HepG2 (cell line): Measurements from ENCODE around the gene SPAG4. TPM values are rescaled to one million over a fixed set of nuclear protein-coding genes. Genes with fewer than 3 reads are reported as not detected.

Experiments used
- CBX1 ChIP-seq: IDR thresholded peaks from one replicate; pipeline ENCODE4 v1.6.1; 2016; ENCODE audit warnings: antibody characterized with exemption, low read depth
- CHCHD3 ChIP-seq: sonication (generic); formaldehyde crosslinking; IDR thresholded peaks from 2 replicates; pipeline ENCODE4 v1.8.0; 2022; ENCODE audit warnings: mild to moderate bottlenecking, missing genetic modification reagents, moderate library complexity
- HCFC1 ChIP-seq: fragments of 150-350 bp; IDR thresholded peaks from 2 replicates; pipeline ENCODE4 v1.6.1; 2014; ENCODE audit warnings: low read depth, low read length
- HHEX ChIP-seq: IDR thresholded peaks from 2 replicates; pipeline ENCODE4 v1.6.1; 2016; ENCODE audit warnings: control low read depth
- HNF4G ChIP-seq, 2 experiments: sonication (generic) in 1 of 2; formaldehyde crosslinking in 1 of 2; IDR thresholded peaks; 2 replicates each; pipeline versions ENCODE4 v1.4.0 to v1.6.1; 2011 to 2020; ENCODE audit warnings: borderline replicate concordance in 2 of 2, low read depth in 2 of 2, mild to moderate bottlenecking in 2 of 2, low read length in 1 of 2, missing genetic modification reagents in 1 of 2, moderate library complexity in 1 of 2
- HOMEZ ChIP-seq: IDR thresholded peaks from 2 replicates; pipeline ENCODE4 v1.6.1; 2016; ENCODE audit warnings: low read depth
- KAT8 ChIP-seq: IDR thresholded peaks from 2 replicates; pipeline ENCODE4 v1.6.1; 2016; ENCODE audit warnings: missing genetic modification reagents, missing compliant biosample characterization
- MTA1 ChIP-seq: sonication (generic); formaldehyde crosslinking; IDR thresholded peaks from 2 replicates; pipeline ENCODE4 v1.4.0; 2020; ENCODE audit warnings: missing genetic modification reagents, mild to moderate bottlenecking, borderline replicate concordance
- PAF1 ChIP-seq: IDR thresholded peaks from 2 replicates; pipeline ENCODE4 v1.6.1; 2016; ENCODE audit warnings: missing genetic modification reagents, missing compliant biosample characterization
- PHF5A ChIP-seq: IDR thresholded peaks from one replicate; pipeline ENCODE4 v1.6.1; 2018; ENCODE audit warnings: low read depth, missing genetic modification reagents; ENCODE audit not compliant: unreplicated experiment
- RORA ChIP-seq: sonication (generic); formaldehyde crosslinking; IDR thresholded peaks from 2 replicates; pipeline ENCODE4 v1.5.0; 2020; ENCODE audit warnings: mild to moderate bottlenecking, missing genetic modification reagents, moderate library complexity
- SKI ChIP-seq: fragments of 450-650 bp; IDR thresholded peaks from one replicate; pipeline ENCODE4 v1.6.1; 2018; ENCODE audit warnings: mild to moderate bottlenecking; ENCODE audit not compliant: partially characterized antibody
- TEAD3 ChIP-seq: optimal IDR thresholded peaks from 2 replicates; pipeline ENCODE3; 2016; ENCODE audit warnings: borderline replicate concordance
- ZBTB3 ChIP-seq: sonication (generic); formaldehyde crosslinking; IDR thresholded peaks from 2 replicates; pipeline ENCODE4 v1.4.0; 2020; ENCODE audit warnings: low read depth, mild to moderate bottlenecking, moderate library complexity, missing genetic modification reagents, borderline replicate concordance
- ZNF280B ChIP-seq: sonication (generic); formaldehyde crosslinking; IDR thresholded peaks from 2 replicates; pipeline ENCODE4 v1.5.0; 2020; ENCODE audit warnings: missing genetic modification reagents, mild to moderate bottlenecking, borderline replicate concordance
- ZNF430 ChIP-seq: sonication (generic); formaldehyde crosslinking; IDR thresholded peaks from 2 replicates; pipeline ENCODE4 v1.9.0; 2021; ENCODE audit warnings: mild to moderate bottlenecking, missing genetic modification reagents
- polyA plus RNA-seq, 8 experiments: library from polyadenylated mRNA; depleted of rRNA in 3 of 8; stranded (reverse) in 7 of 8; unstranded in 1 of 8; fragments of >200 nt; fragmentation: Illumina TruSeq in 4 of 8; extraction: Trizol in 4 of 8; gene quantifications; 2 replicates each; pipeline versions ENCODE4 v1.2.1 to v1.2.3, GENCODE V29; 2011 to 2016; ENCODE audit warnings: low read depth in 4 of 8, missing spikeins in 1 of 8, mixed read lengths in 1 of 8; ENCODE audit not compliant: insufficient read depth in 1 of 8
- total RNA-seq, 5 experiments: library from RNA; depleted of rRNA; stranded (reverse); fragments of >200 nt; fragmentation: Illumina TruSeq; extraction: Trizol; gene quantifications; 2 replicates each; pipeline ENCODE4 v1.2.3, GENCODE V29; 2016; ENCODE audit warnings: low read depth in 1 of 5

Gene SPAG4
- total and polyA plus RNA-seq, 2 of the 13 experiments (the other 11 are each of a cell fraction or from before 2014, with no cell fraction given): 5.8 to 137 TPM

GRCh38 chr20:35627121-35627520, 11.5 kb downstream of the SPAG4 start (continued):
- no peak for TF ChIP-seq RORA
- TF ChIP-seq ZBTB3 (CRISPR knock-in tag): no peak
- no peak for TF ChIP-seq ZNF430 (CRISPR knock-in tag)
- 0 out of 2 replicates have a peak, but pooled peaks have one; percentile 4 for TF ChIP-seq MTA1 (CRISPR knock-in tag)
- TF ChIP-seq ZNF280B (CRISPR knock-in tag): 0 out of 2 replicates have a peak, but pooled peaks have one; percentile 9
- no peak for TF ChIP-seq TEAD3 (CRISPR knock-in tag)
- TF ChIP-seq HCFC1: no peak
- TF ChIP-seq PHF5A: no peak
- no peak for TF ChIP-seq HNF4G (IDR thresholded peaks at IDR 0.05; ENCODE audit: borderline replicate concordance, low read depth, low read length)
- TF ChIP-seq HNF4G (CRISPR knock-in tag; IDR thresholded peaks at IDR 0.05; ENCODE audit: borderline replicate concordance, low read depth): no peak
- TF ChIP-seq HOMEZ (CRISPR knock-in tag): no peak
- TF ChIP-seq HHEX (CRISPR knock-in tag): no peak
- TF ChIP-seq PAF1 (CRISPR knock-in tag): peak; percentile 42; the same call in 1 of the 2 replicates
- TF ChIP-seq CHCHD3 (CRISPR knock-in tag): no peak
- no peak for TF ChIP-seq CBX1
- TF ChIP-seq SKI: no peak
- no peak for TF ChIP-seq KAT8 (CRISPR knock-in tag)
